Measurements from ENCODE around the gene HTR6. TPM values are rescaled to one million over a fixed set of nuclear protein-coding genes. Genes with fewer than 3 reads are reported as not detected.
A peak's percentile ranks its signal among the peaks of the same experiment; 100 is the strongest.

HTR6 gene
- not detected for polyA plus RNA-seq (2013, experiment 1 of 2)
- polyA plus RNA-seq (2013, experiment 2 of 2) = not detected

GRCh38 chr1:19664453-19665185, at the start of gene HTR6:
TSS of gene HTR6 (plus strand) at chr1:19664875. CDS start at chr1:19665754, 879 bp downstream.
- no peak within 1 kb of the TSS for H3K9ac ChIP-seq (ENCODE audit: low read length)
- 17% methylated on average over 14 of the region's 80 CpGs for WGBS

GRCh38 chr1:19615438-19615837, 49.2 kb upstream of the HTR6 start:
- Histone ChIP-seq H2BK120ac (ENCODE audit: low read depth, low read length) (no peak overlapping the region), H3K27ac (ENCODE audit: low read length, poor library complexity, severe bottlenecking) (no peak overlapping the region), H2BK12ac (ENCODE audit: low read length in 2 of 2) (no peak overlapping the region), H3K4me2 (ENCODE audit: low read length, poor library complexity, severe bottlenecking) (no peak overlapping the region), H2AK5ac (ENCODE audit: low read length, severe bottlenecking) (no peak overlapping the region), H2AFZ (ENCODE audit: low read depth, low read length) (no peak overlapping the region), H4K91ac (ENCODE audit: low read length) (no peak overlapping the region), H3K79me1 (replicated peaks; ENCODE audit: low read length, poor library complexity, severe bottlenecking) (peaks cover 15% of the 10 kb centered on the region), H3K9me3 (ENCODE audit: control insufficient read depth, low read length) (no peaks in the 10 kb centered on the region), H2BK15ac (ENCODE audit: low read depth, poor library complexity, severe bottlenecking) (no peak overlapping the region), H3K4ac (ENCODE audit: low read depth in 1 of 2, low read length in 2 of 2) (no peak overlapping the region), H2BK5ac (ENCODE audit: low read depth, low read length, poor library complexity, severe bottlenecking) (no peak overlapping the region), H4K8ac (ENCODE audit: low read length) (no peak overlapping the region), H3K23ac (ENCODE audit: low read length in 2 of 2) (no peak overlapping the region), H3K9ac (ENCODE audit: low read length) (no peak overlapping the region), H3K36me3 (ENCODE audit: control insufficient read depth in 1 of 2, insufficient read depth in 2 of 2, low read depth in 1 of 2, low read length in 2 of 2) (peaks cover 3 to 56% of the 10 kb centered on the region in 2 experiments), H3K14ac (ENCODE audit: low read length in 2 of 2) (no peak overlapping the region), H3K4me3 (ENCODE audit: insufficient read depth in 1 of 2, low read depth in 1 of 2, low read length in 2 of 2) (no peak overlapping the region), H3K27me3 (ENCODE audit: control insufficient read depth in 1 of 2, insufficient read depth in 1 of 2, low read length in 2 of 2) (no peaks in the 10 kb centered on the region), H3K4me1 (ENCODE audit: control insufficient read depth, insufficient read depth, low read depth, low read length) (peaks cover 11% of the 10 kb centered on the region), H3K18ac (ENCODE audit: low read depth in 1 of 2, low read length in 2 of 2) (no peak overlapping the region)
- DNase-seq = no peak
- WGBS = 94% methylated on average over 5 of the region's 6 CpGs

More at GRCh38 chr1:19664453-19665185, at the start of gene HTR6:
- peak within 1 kb of the TSS; percentile 20 to 29 for H3K4me3 ChIP-seq (ENCODE audit: insufficient read depth in 1 of 2, low read depth in 1 of 2, low read length in 2 of 2)
- H2BK5ac ChIP-seq (ENCODE audit: low read depth, low read length, poor library complexity, severe bottlenecking) = no peak within 1 kb of the TSS
- H3K27me3 ChIP-seq (ENCODE audit: control insufficient read depth in 1 of 2, insufficient read depth in 1 of 2, low read length in 2 of 2) = peaks cover 64 to 65% of the 10 kb centered on the region in 2 experiments
- no peaks in the 10 kb centered on the region for H3K9me3 ChIP-seq (ENCODE audit: control insufficient read depth, low read length)
- H4K8ac ChIP-seq (ENCODE audit: low read length) = no peak within 1 kb of the TSS
- DNase-seq = no peak
- H4K91ac ChIP-seq (ENCODE audit: low read length) = no peak within 1 kb of the TSS
- no peak within 1 kb of the TSS for H2AK5ac ChIP-seq (ENCODE audit: low read length, severe bottlenecking)
- peak within 1 kb of the TSS in 1 of 2 experiments; percentile 31 for H3K23ac ChIP-seq (ENCODE audit: low read length in 2 of 2)
- H3K36me3 ChIP-seq (ENCODE audit: control insufficient read depth in 1 of 2, insufficient read depth in 2 of 2, low read depth in 1 of 2, low read length in 2 of 2) = peaks cover 0 to 3% of the 10 kb centered on the region in 2 experiments
- H2BK120ac ChIP-seq (ENCODE audit: low read depth, low read length) = no peak within 1 kb of the TSS
- peaks cover 19% of the 10 kb centered on the region for H3K4me1 ChIP-seq (ENCODE audit: control insufficient read depth, insufficient read depth, low read depth, low read length)
- H3K4me2 ChIP-seq (ENCODE audit: low read length, poor library complexity, severe bottlenecking) = peak within 1 kb of the TSS; percentile 73
- no peaks in the 10 kb centered on the region for H3K79me1 ChIP-seq (replicated peaks; ENCODE audit: low read length, poor library complexity, severe bottlenecking)
- H2AFZ ChIP-seq (ENCODE audit: low read depth, low read length) = no peak within 1 kb of the TSS
- H3K18ac ChIP-seq (ENCODE audit: low read depth in 1 of 2, low read length in 2 of 2) = no peak within 1 kb of the TSS
- H3K14ac ChIP-seq (ENCODE audit: low read length in 2 of 2) = no peak within 1 kb of the TSS
- H3K27ac ChIP-seq (ENCODE audit: low read length, poor library complexity, severe bottlenecking) = no peak within 1 kb of the TSS
- no peak within 1 kb of the TSS for H2BK12ac ChIP-seq (ENCODE audit: low read length in 2 of 2)
- peak within 1 kb of the TSS; percentile 38 for H2BK15ac ChIP-seq (ENCODE audit: low read depth, poor library complexity, severe bottlenecking)
- no peak within 1 kb of the TSS for H3K4ac ChIP-seq (ENCODE audit: low read depth in 1 of 2, low read length in 2 of 2)

- Histone ChIP-seq H3K14ac (ENCODE audit: low read length in 2 of 2) (no peak overlapping the region), H3K4me2 (ENCODE audit: low read length, poor library complexity, severe bottlenecking) (no peak overlapping the region), H2BK15ac (ENCODE audit: low read depth, poor library complexity, severe bottlenecking) (no peak overlapping the region), H3K27me3 (ENCODE audit: control insufficient read depth in 1 of 2, insufficient read depth in 1 of 2, low read length in 2 of 2) (no peaks in the 10 kb centered on the region), H3K79me1 (replicated peaks; ENCODE audit: low read length, poor library complexity, severe bottlenecking) (peaks cover 15% of the 10 kb centered on the region), H2BK5ac (ENCODE audit: low read depth, low read length, poor library complexity, severe bottlenecking) (no peak overlapping the region), H3K4me1 (ENCODE audit: control insufficient read depth, insufficient read depth, low read depth, low read length) (peaks cover 10% of the 10 kb centered on the region), H3K36me3 (ENCODE audit: control insufficient read depth in 1 of 2, insufficient read depth in 2 of 2, low read depth in 1 of 2, low read length in 2 of 2) (peaks cover 3 to 56% of the 10 kb centered on the region in 2 experiments), H3K4me3 (ENCODE audit: insufficient read depth in 1 of 2, low read depth in 1 of 2, low read length in 2 of 2) (no peak overlapping the region), H3K4ac (ENCODE audit: low read depth in 1 of 2, low read length in 2 of 2) (no peak overlapping the region), H3K27ac (ENCODE audit: low read length, poor library complexity, severe bottlenecking) (peak overlapping the region; percentile 55), H3K18ac (ENCODE audit: low read depth in 1 of 2, low read length in 2 of 2) (no peak overlapping the region), H4K91ac (ENCODE audit: low read length) (no peak overlapping the region), H2AFZ (ENCODE audit: low read depth, low read length) (no peak overlapping the region), H4K8ac (ENCODE audit: low read length) (no peak overlapping the region), H2BK12ac (ENCODE audit: low read length in 2 of 2) (no peak overlapping the region), H3K23ac (ENCODE audit: low read length in 2 of 2) (no peak overlapping the region), H3K9ac (ENCODE audit: low read length) (peak overlapping the region; percentile 1), H2AK5ac (ENCODE audit: low read length, severe bottlenecking) (no peak overlapping the region), H3K9me3 (ENCODE audit: control insufficient read depth, low read length) (no peaks in the 10 kb centered on the region), H2BK120ac (ENCODE audit: low read depth, low read length) (no peak overlapping the region)
- WGBS = 89% methylated on average over 1 of the region's 2 CpGs
- peak; percentile 29 for DNase-seq
Observed at GRCh38 chr1:19616489-19616888, 48.2 kb upstream of the HTR6 start.

- Histone ChIP-seq H3K4me2 (ENCODE audit: low read length, poor library complexity, severe bottlenecking) (no peak overlapping the region), H3K27ac (ENCODE audit: low read length, poor library complexity, severe bottlenecking) (peak overlapping the region; percentile 63), H2BK5ac (ENCODE audit: low read depth, low read length, poor library complexity, severe bottlenecking) (no peak overlapping the region), H3K23ac (ENCODE audit: low read length in 2 of 2) (no peak overlapping the region), H2BK120ac (ENCODE audit: low read depth, low read length) (no peak overlapping the region), H4K91ac (ENCODE audit: low read length) (no peak overlapping the region), H3K27me3 (ENCODE audit: control insufficient read depth in 1 of 2, insufficient read depth in 1 of 2, low read length in 2 of 2) (no peaks in the 10 kb centered on the region), H2AFZ (ENCODE audit: low read depth, low read length) (no peak overlapping the region), H3K9me3 (ENCODE audit: control insufficient read depth, low read length) (no peaks in the 10 kb centered on the region), H3K4me3 (ENCODE audit: insufficient read depth in 1 of 2, low read depth in 1 of 2, low read length in 2 of 2) (no peak overlapping the region), H3K4ac (ENCODE audit: low read depth in 1 of 2, low read length in 2 of 2) (no peak overlapping the region), H2BK15ac (ENCODE audit: low read depth, poor library complexity, severe bottlenecking) (no peak overlapping the region), H2BK12ac (ENCODE audit: low read length in 2 of 2) (no peak overlapping the region), H3K9ac (ENCODE audit: low read length) (peak overlapping the region; percentile 1), H3K18ac (ENCODE audit: low read depth in 1 of 2, low read length in 2 of 2) (no peak overlapping the region), H4K8ac (ENCODE audit: low read length) (no peak overlapping the region), H3K79me1 (replicated peaks; ENCODE audit: low read length, poor library complexity, severe bottlenecking) (peaks cover 15% of the 10 kb centered on the region), H3K36me3 (ENCODE audit: control insufficient read depth in 1 of 2, insufficient read depth in 2 of 2, low read depth in 1 of 2, low read length in 2 of 2) (peaks cover 3 to 56% of the 10 kb centered on the region in 2 experiments), H2AK5ac (ENCODE audit: low read length, severe bottlenecking) (peak overlapping the region; percentile 64), H3K4me1 (ENCODE audit: control insufficient read depth, insufficient read depth, low read depth, low read length) (peaks cover 12% of the 10 kb centered on the region), H3K14ac (ENCODE audit: low read length in 2 of 2) (no peak overlapping the region)
- WGBS = no CpG with 5 or more reads among the region's 3 CpGs
- DNase-seq = no peak
Observed at GRCh38 chr1:19617376-19617775, 47.3 kb upstream of the HTR6 start.

All from mesenchymal stem cell (in vitro differentiated cells and primary cell).